Measurements from ENCODE around the gene GRHL3.

DNA sequence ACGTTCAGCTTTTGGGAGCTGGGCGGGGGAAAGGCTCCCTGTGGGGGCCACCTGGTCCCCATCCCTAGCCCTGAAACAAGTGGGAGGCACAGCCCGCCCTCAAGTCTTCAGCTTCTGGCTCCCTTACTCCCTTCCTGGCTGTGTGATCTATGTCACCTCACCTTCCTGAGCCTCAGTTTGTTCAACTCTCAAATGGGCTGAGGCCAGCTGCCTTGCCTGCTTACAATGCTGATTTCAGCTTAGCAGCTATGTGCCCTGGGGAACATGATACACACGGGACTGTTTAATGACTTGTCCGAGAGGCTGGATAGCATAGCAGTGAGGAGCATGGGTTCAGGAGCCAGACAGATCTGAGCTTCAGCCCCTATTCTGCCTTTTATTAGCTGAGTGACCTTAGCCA lies 19.3 kb downstream of the GRHL3 start:
- TF ChIP-seq SUPT20H (IDR thresholded peaks at IDR 0.05; ENCODE audit: borderline replicate concordance, control insufficient read depth, low read depth, low read length): no peak
- TF ChIP-seq POU2F2 (IDR thresholded peaks at IDR 0.05; ENCODE audit: borderline replicate concordance, low read depth, low read length): no peak
- no peak for TF ChIP-seq POLR2A (IDR thresholded peaks at IDR 0.05; ENCODE audit: low read depth, low read length)
- no peak for TF ChIP-seq JUND (IDR thresholded peaks at IDR 0.05; ENCODE audit: low read depth, low read length)
- no peak for TF ChIP-seq ATF7 (IDR thresholded peaks at IDR 0.05; ENCODE audit: low read depth)
- TF ChIP-seq CHD2 (IDR thresholded peaks at IDR 0.05; ENCODE audit: borderline replicate concordance, low read depth, low read length): no peak
- TF ChIP-seq RUNX3 (IDR thresholded peaks at IDR 0.05; ENCODE audit: low read length): no peak
- TF ChIP-seq, protein P1, sequence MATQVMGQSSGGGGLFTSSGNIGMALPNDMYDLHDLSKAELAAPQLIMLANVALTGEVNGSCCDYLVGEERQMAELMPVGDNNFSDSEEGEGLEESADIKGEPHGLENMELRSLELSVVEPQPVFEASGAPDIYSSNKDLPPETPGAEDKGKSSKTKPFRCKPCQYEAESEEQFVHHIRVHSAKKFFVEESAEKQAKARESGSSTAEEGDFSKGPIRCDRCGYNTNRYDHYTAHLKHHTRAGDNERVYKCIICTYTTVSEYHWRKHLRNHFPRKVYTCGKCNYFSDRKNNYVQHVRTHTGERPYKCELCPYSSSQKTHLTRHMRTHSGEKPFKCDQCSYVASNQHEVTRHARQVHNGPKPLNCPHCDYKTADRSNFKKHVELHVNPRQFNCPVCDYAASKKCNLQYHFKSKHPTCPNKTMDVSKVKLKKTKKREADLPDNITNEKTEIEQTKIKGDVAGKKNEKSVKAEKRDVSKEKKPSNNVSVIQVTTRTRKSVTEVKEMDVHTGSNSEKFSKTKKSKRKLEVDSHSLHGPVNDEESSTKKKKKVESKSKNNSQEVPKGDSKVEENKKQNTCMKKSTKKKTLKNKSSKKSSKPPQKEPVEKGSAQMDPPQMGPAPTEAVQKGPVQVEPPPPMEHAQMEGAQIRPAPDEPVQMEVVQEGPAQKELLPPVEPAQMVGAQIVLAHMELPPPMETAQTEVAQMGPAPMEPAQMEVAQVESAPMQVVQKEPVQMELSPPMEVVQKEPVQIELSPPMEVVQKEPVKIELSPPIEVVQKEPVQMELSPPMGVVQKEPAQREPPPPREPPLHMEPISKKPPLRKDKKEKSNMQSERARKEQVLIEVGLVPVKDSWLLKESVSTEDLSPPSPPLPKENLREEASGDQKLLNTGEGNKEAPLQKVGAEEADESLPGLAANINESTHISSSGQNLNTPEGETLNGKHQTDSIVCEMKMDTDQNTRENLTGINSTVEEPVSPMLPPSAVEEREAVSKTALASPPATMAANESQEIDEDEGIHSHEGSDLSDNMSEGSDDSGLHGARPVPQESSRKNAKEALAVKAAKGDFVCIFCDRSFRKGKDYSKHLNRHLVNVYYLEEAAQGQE (IDR thresholded peaks at IDR 0.05; ENCODE audit: low read depth, low read length): no peak
- no peak for TF ChIP-seq CBX3 (IDR thresholded peaks at IDR 0.05; ENCODE audit: borderline replicate concordance, low read depth)
- TF ChIP-seq, protein P2, sequence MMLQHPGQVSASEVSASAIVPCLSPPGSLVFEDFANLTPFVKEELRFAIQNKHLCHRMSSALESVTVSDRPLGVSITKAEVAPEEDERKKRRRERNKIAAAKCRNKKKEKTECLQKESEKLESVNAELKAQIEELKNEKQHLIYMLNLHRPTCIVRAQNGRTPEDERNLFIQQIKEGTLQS (IDR thresholded peaks at IDR 0.05; ENCODE audit: borderline replicate concordance, extremely low read depth, low read depth, low read length): no peak
